Measurements from ENCODE around the gene FOXN3.

DNA sequence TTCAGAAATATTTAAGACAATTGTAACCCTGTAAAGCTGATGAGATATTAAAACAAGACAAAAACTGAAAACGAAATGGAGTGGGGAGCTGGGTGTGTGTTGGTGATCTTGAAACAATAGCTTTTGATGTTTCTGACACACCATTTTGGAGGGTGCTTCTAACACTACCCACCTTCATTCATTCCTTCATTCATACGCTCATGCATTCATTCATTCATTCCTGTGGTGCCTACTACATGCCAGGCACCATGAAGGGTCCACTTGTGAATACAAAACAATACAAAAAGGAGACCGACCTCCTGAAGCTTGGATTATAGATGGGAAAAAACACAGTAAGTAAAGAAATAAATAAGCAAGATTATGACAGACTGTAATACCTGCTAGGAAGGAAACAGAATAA lies 60.5 kb downstream of the FOXN3 start:
- TF ChIP-seq, protein P1, sequence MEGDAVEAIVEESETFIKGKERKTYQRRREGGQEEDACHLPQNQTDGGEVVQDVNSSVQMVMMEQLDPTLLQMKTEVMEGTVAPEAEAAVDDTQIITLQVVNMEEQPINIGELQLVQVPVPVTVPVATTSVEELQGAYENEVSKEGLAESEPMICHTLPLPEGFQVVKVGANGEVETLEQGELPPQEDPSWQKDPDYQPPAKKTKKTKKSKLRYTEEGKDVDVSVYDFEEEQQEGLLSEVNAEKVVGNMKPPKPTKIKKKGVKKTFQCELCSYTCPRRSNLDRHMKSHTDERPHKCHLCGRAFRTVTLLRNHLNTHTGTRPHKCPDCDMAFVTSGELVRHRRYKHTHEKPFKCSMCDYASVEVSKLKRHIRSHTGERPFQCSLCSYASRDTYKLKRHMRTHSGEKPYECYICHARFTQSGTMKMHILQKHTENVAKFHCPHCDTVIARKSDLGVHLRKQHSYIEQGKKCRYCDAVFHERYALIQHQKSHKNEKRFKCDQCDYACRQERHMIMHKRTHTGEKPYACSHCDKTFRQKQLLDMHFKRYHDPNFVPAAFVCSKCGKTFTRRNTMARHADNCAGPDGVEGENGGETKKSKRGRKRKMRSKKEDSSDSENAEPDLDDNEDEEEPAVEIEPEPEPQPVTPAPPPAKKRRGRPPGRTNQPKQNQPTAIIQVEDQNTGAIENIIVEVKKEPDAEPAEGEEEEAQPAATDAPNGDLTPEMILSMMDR (optimal IDR thresholded peaks at IDR 0.05 in 1 of 3, IDR thresholded peaks at IDR 0.05 in 1 of 3, conservative IDR thresholded peaks at IDR 0.05 in 1 of 3; ENCODE audit: extremely low read depth in 1 of 3, insufficient read depth in 2 of 3, low read length in 3 of 3), result no peak
- TF ChIP-seq EZH2 (IDR thresholded peaks at IDR 0.05; ENCODE audit: low read length), result no peak
